Kidney (tissue), 14 donors: Measurements from ENCODE around the gene NR6A1. TPM values are rescaled to one million over a fixed set of nuclear protein-coding genes. Genes with fewer than 3 reads are reported as not detected.

Experiments
- DNase-seq, 5 donors: peaks; one replicate each; pipeline ENCODE4 v3.0.0-alpha.2; 2013 to 2020
- FAIRE-seq: peaks from 2 replicates; lab custom pipeline; 2012; peaks lifted over from hg19 to GRCh38; lab: Jason Lieb, UNC
- H3K27ac ChIP-seq, 2 donors: one replicate each; pipeline ENCODE4 v1.7.0; 2013; ENCODE audit warnings: low read depth in 2 of 2, low read length in 2 of 2, inconsistent platforms in 1 of 2
- H3K27me3 ChIP-seq: one replicate; pipeline ENCODE4 v1.7.1; 2013; ENCODE audit warnings: low read length, inconsistent platforms; ENCODE audit not compliant: control insufficient read depth, insufficient read depth
- H3K36me3 ChIP-seq, 3 donors: one replicate each; pipeline versions ENCODE4 v1.7.0 to v1.7.1; 2013; ENCODE audit warnings: low read length in 3 of 3, control low read depth in 1 of 3, inconsistent platforms in 1 of 3; ENCODE audit not compliant: insufficient read depth in 3 of 3, control insufficient read depth in 2 of 3
- H3K4me1 ChIP-seq, 3 donors: one replicate each; pipeline versions ENCODE4 v1.7.0 to v1.7.1; 2013; ENCODE audit warnings: low read length in 3 of 3, inconsistent platforms in 1 of 3, low read depth in 1 of 3; ENCODE audit not compliant: control insufficient read depth in 2 of 3, insufficient read depth in 2 of 3
- H3K4me3 ChIP-seq, 3 donors: one replicate each; pipeline versions ENCODE4 v1.7.0 to v1.8.1; 2013; ENCODE audit warnings: low read length in 3 of 3, control low read depth in 1 of 3, inconsistent platforms in 1 of 3
- H3K9ac ChIP-seq, 3 donors: one replicate each; pipeline versions ENCODE4 v1.7.0 to v1.7.1; 2013; ENCODE audit warnings: low read length in 3 of 3, control low read depth in 1 of 3, inconsistent platforms in 1 of 3
- H3K9me3 ChIP-seq, 3 donors: one replicate each; pipeline versions ENCODE4 v1.7.0 to v1.7.1; 2013; ENCODE audit warnings: low read length in 3 of 3, control low read depth in 1 of 3, inconsistent platforms in 1 of 3; ENCODE audit not compliant: control insufficient read depth in 2 of 3, insufficient read depth in 1 of 3
- CTCF ChIP-seq: IDR thresholded peaks from 3 replicates; pipeline ENCODE4 v1.5.1; 2012; ENCODE audit warnings: mild to moderate bottlenecking, moderate library complexity, borderline replicate concordance; ENCODE audit not compliant: insufficient read depth; ENCODE audit errors: extremely low read depth
- intact Hi-C: fragments of 100-400 bp; cut with DNase I; formaldehyde crosslinking; loops from one replicate; pipeline ENCODE4 v1.11.1; 2022
- polyA plus RNA-seq: library from polyadenylated mRNA; stranded (reverse); fragments of 350-450 nt; fragmentation: Illumina TruSeq; extraction: RNeasy Lipid Tissue Mini Kit (QIAGEN cat#74804); gene quantifications from one replicate; pipeline ENCODE4 v1.2.3, GENCODE V29; 2014; ENCODE audit warnings: low read depth, low replicate concordance; ENCODE audit not compliant: insufficient read depth
- total RNA-seq: library from RNA; stranded (reverse); fragmentation: NEBNext Ultra II Directional; extraction: Animal tissue kit (Norgen Biotek cat#: 25700); gene quantifications from one replicate; pipeline ENCODE4 v1.2.1, GENCODE V29; 2021
- donor health status: control.
- donor health status: control.
- donor health status: control.
- donor health status: control.
- donor health status: control.
- donor health status: DM: yes; HTN: yes; CAD: no.
- donor health status: Normal renal cell carcinoma (clear cell type).

Gene NR6A1
- total and polyA plus RNA-seq, 2 donors from 2014 or later = 1.2 to 3.5 TPM

GRCh38 chr9:124799274-124800006 is 28.3 kb upstream of the NR6A1 start:
- H3K4me1 ChIP-seq = peaks cover 0 to 11% (median 0%) of the 10 kb centered on the region in 3 donors
- FAIRE-seq (no peak), DNase-seq (no peak)
- H3K36me3 ChIP-seq = no peaks in the 10 kb centered on the region
- no peaks in the 10 kb centered on the region for H3K27me3 ChIP-seq
- no peak overlapping the region for H3K4me3 ChIP-seq
- no peak overlapping the region for H3K27ac ChIP-seq
- H3K9ac ChIP-seq = no peak overlapping the region
- no peaks in the 10 kb centered on the region for H3K9me3 ChIP-seq
- TF ChIP-seq CTCF = no peak
- intact Hi-C loops = no loop called here

GRCh38 chr9:124797343-124798103 is 26.4 kb upstream of the NR6A1 start:
- no peak overlapping the region for H3K27ac ChIP-seq
- FAIRE-seq (no peak), DNase-seq (no peak)
- TF ChIP-seq CTCF = no peak
- no peaks in the 10 kb centered on the region for H3K27me3 ChIP-seq
- H3K9ac ChIP-seq = no peak overlapping the region
- H3K4me3 ChIP-seq = no peak overlapping the region
- H3K9me3 ChIP-seq = no peaks in the 10 kb centered on the region
- intact Hi-C loops = no loop called here
- H3K4me1 ChIP-seq = peaks cover 0 to 11% (median 0%) of the 10 kb centered on the region in 3 donors
- H3K36me3 ChIP-seq = no peaks in the 10 kb centered on the region

- intact Hi-C loops = no loop called here
- Histone ChIP-seq H3K4me3 (no peak overlapping the region), H3K9ac (no peak overlapping the region), H3K4me1 (peaks cover 0 to 11% (median 0%) of the 10 kb centered on the region in 3 donors), H3K27me3 (no peaks in the 10 kb centered on the region), H3K27ac (no peak overlapping the region), H3K36me3 (no peaks in the 10 kb centered on the region), H3K9me3 (no peaks in the 10 kb centered on the region)
- no peak for DNase-seq
- no peak for FAIRE-seq
- TF ChIP-seq CTCF = no peak
Observed at GRCh38 chr9:124795881-124796431, 24.8 kb upstream of the NR6A1 start.
